ENCODE results near the gene SPINK6. TPM values are rescaled to one million over a fixed set of nuclear protein-coding genes. Genes with fewer than 3 reads are reported as not detected.

Gene SPINK6
- total RNA-seq, 1 donor from 2014 or later = not detected

GRCh38 chr5:148209151-148209770, 6.4 kb downstream of the SPINK6 start:
- ATAC-seq = no peak
- DNase-seq = no peak
- intact Hi-C loops (cut with micrococcal nuclease) = no loop called here

GRCh38 chr5:148214665-148215185, 11.9 kb downstream of the SPINK6 start:
- intact Hi-C loops (cut with micrococcal nuclease) = no loop called here
- no peak for DNase-seq
- ATAC-seq = no peak

- no peak for ATAC-seq
- intact Hi-C loops (cut with micrococcal nuclease) = no loop called here
- DNase-seq = no peak
These were observed 18.7 kb downstream of the SPINK6 start for GRCh38 chr5:148221508-148221907.

- intact Hi-C loops (cut with micrococcal nuclease) = no loop called here
- DNase-seq (no peak), ATAC-seq (no peak)
These were observed 21.4 kb downstream of the SPINK6 start for GRCh38 chr5:148224117-148224742.

GRCh38 chr5:148228392-148228984, 25.6 kb downstream of the SPINK6 start:
- intact Hi-C loops (cut with micrococcal nuclease) = no loop called here
- DNase-seq (no peak), ATAC-seq (no peak)

- ATAC-seq (no peak), DNase-seq (no peak)
- intact Hi-C loops (cut with micrococcal nuclease) = no loop called here
These were observed 27.0 kb downstream of the SPINK6 start for GRCh38 chr5:148229840-148230239.

GRCh38 chr5:148230240-148230639, 27.4 kb downstream of the SPINK6 start:
- ATAC-seq = no peak
- no peak for DNase-seq
- intact Hi-C loops (cut with micrococcal nuclease) = no loop called here

GRCh38 chr5:148237785-148238417, 35.1 kb downstream of the SPINK6 start:
- intact Hi-C loops (cut with micrococcal nuclease) = no loop called here
- ATAC-seq (no peak), DNase-seq (no peak)

GRCh38 chr5:148238418-148238794, 35.6 kb downstream of the SPINK6 start, which contains the start of gene MARCOL:
Gene MARCOL (plus strand): TSS chr5:148238525. CDS start chr5:148238598, 73 bp downstream.
- intact Hi-C loops (cut with micrococcal nuclease) = no loop called here
- ATAC-seq (no peak), DNase-seq (no peak)

GRCh38 chr5:148248894-148249293, 46.1 kb downstream of the SPINK6 start:
- no peak for ATAC-seq
- intact Hi-C loops (cut with micrococcal nuclease) = no loop called here
- DNase-seq = no peak

GRCh38 chr5:148255456-148255855, 52.6 kb downstream of the SPINK6 start:
- intact Hi-C loops (cut with micrococcal nuclease) = no loop called here
- DNase-seq = no peak
- ATAC-seq = no peak

- ATAC-seq (no peak), DNase-seq (no peak)
- intact Hi-C loops (cut with micrococcal nuclease) = no loop called here
These were observed 56.4 kb downstream of the SPINK6 start for GRCh38 chr5:148259288-148259687.

- DNase-seq (no peak), ATAC-seq (no peak)
- intact Hi-C loops (cut with micrococcal nuclease) = no loop called here
These were observed 58.4 kb downstream of the SPINK6 start for GRCh38 chr5:148261221-148261620.

Other genes starting within 250 kb of the SPINK6 start
- gene SPINK5, start 139.1 kb upstream of the SPINK6 start, total RNA-seq = 0.22 TPM
- not detected for gene SPINK14, start 34.5 kb upstream of the SPINK6 start, total RNA-seq
- not detected for gene MARCOL, start 35.5 kb downstream of the SPINK6 start, total RNA-seq
- not detected for gene SPINK13, start 65.8 kb downstream of the SPINK6 start, total RNA-seq
- not detected for gene SPINK7, start 109.4 kb downstream of the SPINK6 start, total RNA-seq
- gene SPINK9, start 132.5 kb downstream of the SPINK6 start, total RNA-seq = 0.57 TPM
- gene FBXO38, start 180.9 kb downstream of the SPINK6 start, total RNA-seq = 41.2 TPM

All from left ventricle myocardium superior (tissue), 1 donor.